H1 (cell line): ENCODE results near the gene AKAP12. TPM values are rescaled to one million over a fixed set of nuclear protein-coding genes. Genes with fewer than 3 reads are reported as not detected.

Experiments used
- CTCF ChIA-PET: fragments of 300-600 bp; sonication (Branson Sonifier 250); formaldehyde crosslinking; loops from one replicate; lab custom pipeline; 2021; ENCODE audit not compliant: partially characterized antibody; lab: Charles Lee
- POLR2A ChIA-PET: fragments of 300-600 bp; sonication (Branson Sonifier 250); formaldehyde crosslinking; loops from one replicate; lab custom pipeline; 2021; ENCODE audit warnings: inconsistent platforms; ENCODE audit not compliant: partially characterized antibody; lab: Charles Lee
- DNase-seq, 2 experiments: peaks; one replicate each; pipeline versions ENCODE4 v3.0.0 to v3.0.0-alpha.2; 2010 to 2022; ENCODE audit warnings: low spot score in 2 of 2, low read depth in 1 of 2, mixed read lengths in 1 of 2
- FAIRE-seq: peaks from 2 replicates; lab custom pipeline; 2011; peaks lifted over from hg19 to GRCh38; lab: Jason Lieb, UNC
- H2AFZ ChIP-seq: 2 replicates; pipeline ENCODE4 v1.8.1; 2012; ENCODE audit warnings: low read length, inconsistent platforms
- H2AK5ac ChIP-seq: 2 replicates; pipeline ENCODE4 v1.6.1; 2013; ENCODE audit warnings: low read depth, low read length
- H2BK120ac ChIP-seq: replicated peaks from 2 replicates; pipeline ENCODE3; 2013; ENCODE audit warnings: low read depth, low read length, inconsistent platforms
- H2BK12ac ChIP-seq: 2 replicates; pipeline ENCODE4 v1.6.1; 2013; ENCODE audit warnings: low read depth, low read length
- H2BK15ac ChIP-seq: 2 replicates; pipeline ENCODE4 v1.6.1; 2013; ENCODE audit warnings: low read length
- H2BK20ac ChIP-seq: 2 replicates; pipeline ENCODE4 v1.6.1; 2013; ENCODE audit warnings: low read length
- H2BK5ac ChIP-seq: 2 replicates; pipeline ENCODE4 v1.6.1; 2013; ENCODE audit warnings: low read depth, low read length
- H3K14ac ChIP-seq: 2 replicates; pipeline ENCODE4 v1.6.1; 2013; ENCODE audit warnings: inconsistent platforms; ENCODE audit not compliant: insufficient read length
- H3K18ac ChIP-seq: 2 replicates; pipeline ENCODE4 v1.6.1; 2013; ENCODE audit warnings: low read length; ENCODE audit errors: extremely low read depth
- H3K23ac ChIP-seq: 2 replicates; pipeline ENCODE4 v1.6.1; 2013; ENCODE audit warnings: inconsistent platforms; ENCODE audit not compliant: insufficient read length
- H3K23me2 ChIP-seq: 2 replicates; pipeline ENCODE4 v1.6.1; 2013; ENCODE audit warnings: low read depth, low read length
- H3K27ac ChIP-seq: 2 replicates; pipeline ENCODE4 v1.6.1; 2011; ENCODE audit warnings: low read depth, low read length, inconsistent platforms
- H3K27me3 ChIP-seq, 4 experiments: replicated peaks in 1 of 4; 1 replicate in 1 of 4; 2 replicates in 3 of 4; pipeline versions ENCODE4 v1.6.1 to v1.8.1; 2011 to 2013; ENCODE audit warnings: low read length in 3 of 4, mild to moderate bottlenecking in 3 of 4, inconsistent platforms in 2 of 4, mixed read lengths in 2 of 4, moderate library complexity in 1 of 4; ENCODE audit not compliant: control insufficient read depth in 3 of 4, insufficient read depth in 3 of 4; ENCODE audit errors: extremely low read depth in 1 of 4
- H3K36me3 ChIP-seq, 4 experiments: 2 replicates each; pipeline versions ENCODE4 v1.6.1 to v1.8.1; 2011 to 2013; ENCODE audit warnings: mild to moderate bottlenecking in 4 of 4, low read length in 3 of 4, moderate library complexity in 2 of 4, control low read depth in 1 of 4, inconsistent platforms in 1 of 4; ENCODE audit not compliant: insufficient read depth in 4 of 4, control insufficient read depth in 2 of 4
- H3K4ac ChIP-seq: replicated peaks from 2 replicates; pipeline ENCODE3; 2013; ENCODE audit warnings: low read length, low read depth, mixed read lengths, inconsistent platforms; ENCODE audit not compliant: insufficient read length
- H3K4me1 ChIP-seq, 4 experiments: replicated peaks in 1 of 4; 1 replicate in 1 of 4; 2 replicates in 3 of 4; pipeline versions ENCODE4 v1.6.1 to v1.8.1; 2011 to 2013; ENCODE audit warnings: low read length in 3 of 4, inconsistent platforms in 2 of 4, mixed read lengths in 1 of 4; ENCODE audit not compliant: insufficient read depth in 4 of 4, control insufficient read depth in 3 of 4
- H3K4me2 ChIP-seq, 2 experiments: 2 replicates each; pipeline versions ENCODE4 v1.6.1 to v1.8.1; 2011 to 2013; ENCODE audit warnings: low read depth in 2 of 2, low read length in 2 of 2, control low read depth in 1 of 2, inconsistent platforms in 1 of 2, mild to moderate bottlenecking in 1 of 2; ENCODE audit not compliant: insufficient read depth in 1 of 2
- H3K4me3 ChIP-seq, 4 experiments: fragments of 200-600, 300-600 bp in 1 of 4; sonication (generic), shearing (Covaris generic), sonication (Bioruptor Twin) in 1 of 4; 2 replicates each; pipeline versions ENCODE4 v1.5.1 to v1.8.1; 2011 to 2016; ENCODE audit warnings: low read length in 4 of 4, low read depth in 3 of 4, control low read depth in 2 of 4, inconsistent platforms in 2 of 4, mild to moderate bottlenecking in 2 of 4, mixed read lengths in 1 of 4, moderate library complexity in 1 of 4; ENCODE audit not compliant: insufficient read depth in 2 of 4; ENCODE audit errors: extremely low read depth in 1 of 4
- H3K56ac ChIP-seq: replicated peaks from 2 replicates; pipeline ENCODE3; 2013; ENCODE audit warnings: low read depth, mild to moderate bottlenecking, mixed read lengths, low read length, inconsistent platforms; ENCODE audit not compliant: insufficient read length
- H3K79me1 ChIP-seq: 2 replicates; pipeline ENCODE4 v1.6.1; 2013; ENCODE audit warnings: low read depth, low read length, control low read depth
- H3K79me2 ChIP-seq, 2 experiments: 2 replicates each; pipeline versions ENCODE4 v1.6.1 to v1.8.1; 2012 to 2013; ENCODE audit warnings: low read length in 2 of 2, mild to moderate bottlenecking in 2 of 2, inconsistent platforms in 1 of 2; ENCODE audit not compliant: insufficient read depth in 2 of 2, control insufficient read depth in 1 of 2
- H3K9ac ChIP-seq, 4 experiments: replicated peaks in 1 of 4; 1 replicate in 1 of 4; 2 replicates in 3 of 4; pipeline versions ENCODE4 v1.6.1 to v1.8.1; 2011 to 2013; ENCODE audit warnings: low read depth in 3 of 4, low read length in 3 of 4, control low read depth in 2 of 4, mild to moderate bottlenecking in 2 of 4, moderate library complexity in 2 of 4, inconsistent platforms in 1 of 4; ENCODE audit errors: extremely low read depth in 1 of 4
- H3K9me3 ChIP-seq, 2 experiments: 2 replicates each; pipeline versions ENCODE4 v1.6.1 to v1.8.1; 2012 to 2013; ENCODE audit warnings: mild to moderate bottlenecking in 2 of 2, moderate library complexity in 2 of 2, control low read depth in 1 of 2, inconsistent platforms in 1 of 2, low read depth in 1 of 2, low read length in 1 of 2, mixed read lengths in 1 of 2; ENCODE audit not compliant: insufficient read depth in 2 of 2
- H4K20me1 ChIP-seq, 2 experiments: replicated peaks in 1 of 2; 2 replicates each; pipeline versions ENCODE3 to v1.8.1; 2011 to 2013; ENCODE audit warnings: inconsistent platforms in 2 of 2, low read length in 2 of 2, mild to moderate bottlenecking in 1 of 2; ENCODE audit not compliant: insufficient read depth in 2 of 2, control insufficient read depth in 1 of 2
- H4K5ac ChIP-seq: 2 replicates; pipeline ENCODE4 v1.6.1; 2013; ENCODE audit warnings: low read length, low read depth, mixed read lengths, inconsistent platforms; ENCODE audit not compliant: insufficient read length
- H4K8ac ChIP-seq: 2 replicates; pipeline ENCODE4 v1.8.0; 2013; ENCODE audit warnings: mild to moderate bottlenecking, moderate library complexity, low read length, inconsistent platforms; ENCODE audit not compliant: insufficient read depth; ENCODE audit errors: extremely low read depth
- H4K91ac ChIP-seq: replicated peaks from 2 replicates; pipeline ENCODE3; 2013; ENCODE audit warnings: low read length, mixed read lengths, inconsistent platforms; ENCODE audit not compliant: insufficient read length
- BACH1 ChIP-seq: IDR thresholded peaks from 2 replicates; pipeline ENCODE4 v1.6.1; 2012; ENCODE audit warnings: low read length, improper control_type of control experiment
- CBX8 ChIP-seq: fragments of 300-800, 300-1000 bp; sonication (generic); IDR thresholded peaks from 2 replicates; pipeline ENCODE4 v1.7.1; 2016; ENCODE audit warnings: low read depth, low read length, borderline replicate concordance
- CHD2 ChIP-seq: IDR thresholded peaks from 2 replicates; pipeline ENCODE4 v1.6.1; 2012; ENCODE audit warnings: low read length, improper control_type of control experiment
- CREB1 ChIP-seq: IDR thresholded peaks from 2 replicates; pipeline ENCODE4 v1.6.1; 2012; ENCODE audit warnings: inconsistent platforms
- GTF2F1 ChIP-seq: IDR thresholded peaks from 2 replicates; pipeline ENCODE4 v1.6.1; 2012; ENCODE audit warnings: low read depth, low read length, improper control_type of control experiment, borderline replicate concordance
- HDAC6 ChIP-seq: IDR thresholded peaks from one replicate; pipeline ENCODE4 v1.7.1; 2012; ENCODE audit warnings: low read depth, mild to moderate bottlenecking, inconsistent platforms, low read length, moderate library complexity
- JUN ChIP-seq: IDR thresholded peaks from 2 replicates; pipeline ENCODE4 v1.6.1; 2011; ENCODE audit warnings: low read depth, mild to moderate bottlenecking, improper control_type of control experiment, low read length
- KDM5A ChIP-seq: fragments of 200-600 bp; IDR thresholded peaks from 2 replicates; pipeline ENCODE4 v1.7.1; 2012; ENCODE audit warnings: mild to moderate bottlenecking, low read length, inconsistent platforms, mixed read lengths
- RAD21 ChIP-seq, 2 experiments: IDR thresholded peaks in 1 of 2; conservative IDR thresholded peaks in 1 of 2; 2 replicates each; pipeline ENCODE4 v1.6.1; 2011; ENCODE audit warnings: low read depth in 2 of 2, low read length in 2 of 2, improper control_type of control experiment in 1 of 2, inconsistent platforms in 1 of 2, mild to moderate bottlenecking in 1 of 2, moderate library complexity in 1 of 2
- RNF2 ChIP-seq: fragments of 200-900, 300-1000 bp; sonication (generic); IDR thresholded peaks from 2 replicates; pipeline ENCODE4 v1.7.1; 2016; ENCODE audit warnings: borderline replicate concordance, low read depth, mild to moderate bottlenecking, antibody characterized with exemption, low read length; ENCODE audit not compliant: poor library complexity, severe bottlenecking; ENCODE audit errors: missing control alignments
- SP1 ChIP-seq: IDR thresholded peaks from 2 replicates; pipeline ENCODE4 v1.6.1; 2011; ENCODE audit warnings: low read depth, low read length
- SP4 ChIP-seq: IDR thresholded peaks from 2 replicates; pipeline ENCODE4 v1.6.1; 2012; ENCODE audit warnings: low read length, inconsistent platforms
- TCF12 ChIP-seq: IDR thresholded peaks from 2 replicates; pipeline ENCODE4 v1.6.1; 2011; ENCODE audit warnings: low read depth, mild to moderate bottlenecking, low read length
- TEAD4 ChIP-seq: IDR thresholded peaks from 2 replicates; pipeline ENCODE4 v1.6.1; 2012; ENCODE audit warnings: low read depth, low read length, inconsistent platforms, mixed read lengths
- WGBS, 2 experiments: shearing (Covaris generic) in 1 of 2; methylation state at CpG; one replicate each; pipeline versions ENCODE4 v1.1.6 to v1.1.7; 2013 to 2015; ENCODE audit warnings: low lambda C conversion rate in 2 of 2, mixed read lengths in 2 of 2, inconsistent platforms in 1 of 2, low coverage in 1 of 2, missing lambda C conversion rate in 1 of 2; ENCODE audit not compliant: insufficient replicate concordance in 2 of 2, insufficient coverage in 1 of 2, insufficient read length in 1 of 2; ENCODE audit errors: extremely low coverage in 1 of 2, missing lambda C conversion rate in 1 of 2; 5-methylcytosine and 5-hydroxymethylcytosine counted together
- polyA plus RNA-seq, 7 experiments: library from polyadenylated mRNA; depleted of rRNA in 3 of 7; stranded (reverse) in 5 of 7; unstranded in 2 of 7; fragments of >200 nt in 5 of 7; fragments of 200-250 nt in 2 of 7; gene quantifications; 1 replicate in 5 of 7; 2 replicates in 1 of 7; 4 replicates in 1 of 7; pipeline versions ENCODE4 v1.2.1 to v1.2.3, GENCODE V29; 2011 to 2013; ENCODE audit warnings: missing spikeins in 2 of 7, mixed read lengths in 2 of 7
- total RNA-seq: library from RNA; stranded (reverse); fragmentation: NEBNext Ultra II Directional; extraction: Animal tissue kit (Norgen Biotek cat#: 25700); gene quantifications from 2 replicates; pipeline ENCODE4 v1.2.1, GENCODE V29; 2021

Gene AKAP12
- total and polyA plus RNA-seq, 2 of the 8 experiments (the other 6 are each of a cell fraction or from before 2014, with no cell fraction given), result 14.6 to 79.2 TPM

GRCh38 chr6:151300267-151300991, 60.7 kb downstream of the AKAP12 start:
- Histone ChIP-seq H4K91ac (no peak overlapping the region), H3K18ac (no peak overlapping the region), H4K8ac (no peak overlapping the region; the same call in 1 of the 2 replicates), H2BK15ac (no peak overlapping the region), H3K4me2 (no peak overlapping the region), H2BK12ac (no peak overlapping the region), H4K5ac (no peak overlapping the region), H3K79me1 (peaks cover 8% of the 10 kb centered on the region), H3K14ac (no peak overlapping the region), H2BK5ac (no peak overlapping the region), H3K9me3 (no peaks in the 10 kb centered on the region), H2BK20ac (no peak overlapping the region), H2AK5ac (no peak overlapping the region), H3K79me2 (peaks cover 0 to 10% of the 10 kb centered on the region in 2 experiments; a peak in 2 of 4 replicates), H3K9ac (no peak overlapping the region), H2AFZ (no peak overlapping the region), H3K27me3 (no peaks in the 10 kb centered on the region), H3K23me2 (no peaks in the 10 kb centered on the region), H3K23ac (no peak overlapping the region), H2BK120ac (no peak overlapping the region), H3K36me3 (no peaks in the 10 kb centered on the region), H3K27ac (no peak overlapping the region), H3K4ac (no peak overlapping the region), H4K20me1 (peaks cover 0 to 7% of the 10 kb centered on the region in 2 experiments), H3K4me1 (peaks cover 0 to 2% (median 0%) of the 10 kb centered on the region in 4 experiments; a peak in 2 of 7 replicates), H3K56ac (no peak overlapping the region), H3K4me3 (no peak overlapping the region)
- 88% methylated on average over 8 of the region's 8 CpGs; no CpG with 5 or more reads in 1 of the 2 experiments for WGBS, 2 experiments
- TF ChIP-seq KDM5A, result no peak
- TF ChIP-seq SP1, result no peak
- TF ChIP-seq CBX8, result no peak
- no peak for TF ChIP-seq RNF2
- no peak for TF ChIP-seq HDAC6
- TF ChIP-seq BACH1, result no peak
- TF ChIP-seq JUN, result no peak
- no peak for TF ChIP-seq CREB1
- TF ChIP-seq TCF12, result no peak
- TF ChIP-seq TEAD4, result no peak
- no peak for TF ChIP-seq GTF2F1
- no peak for TF ChIP-seq SP4
- TF ChIP-seq CHD2, result no peak
- no peak for TF ChIP-seq RAD21 (IDR thresholded peaks at IDR 0.05 in 1 of 2, conservative IDR thresholded peaks at IDR 0.05 in 1 of 2; ENCODE audit: low read depth in 2 of 2, low read length in 2 of 2)
- ChIA-PET POLR2A (interaction anchor here (0.7 to 1.2 kb wide), 3 partner anchors 9 to 210 kb away, joined by 3 read pairs; no protein-coding TSS in a partner anchor), CTCF (interaction anchor here (1.3 kb wide), 1 partner anchor 10 kb away, joined by 4 read pairs; no protein-coding TSS in a partner anchor)
- FAIRE-seq (no peak), DNase-seq (no peak)
